Embryonic facial prominence (tissue), 1 donor: ENCODE measurements around the gene CRYGB.
A peak's percentile ranks its signal among the peaks of the same experiment; 100 is the strongest.

ENCODE experiments used
- DNase-seq: peaks from one replicate; pipeline ENCODE4 v3.0.0-alpha.2; 2016; ENCODE audit errors: extremely low spot score

CRYGB gene, protein sequence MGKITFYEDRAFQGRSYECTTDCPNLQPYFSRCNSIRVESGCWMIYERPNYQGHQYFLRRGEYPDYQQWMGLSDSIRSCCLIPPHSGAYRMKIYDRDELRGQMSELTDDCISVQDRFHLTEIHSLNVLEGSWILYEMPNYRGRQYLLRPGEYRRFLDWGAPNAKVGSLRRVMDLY

DNA sequence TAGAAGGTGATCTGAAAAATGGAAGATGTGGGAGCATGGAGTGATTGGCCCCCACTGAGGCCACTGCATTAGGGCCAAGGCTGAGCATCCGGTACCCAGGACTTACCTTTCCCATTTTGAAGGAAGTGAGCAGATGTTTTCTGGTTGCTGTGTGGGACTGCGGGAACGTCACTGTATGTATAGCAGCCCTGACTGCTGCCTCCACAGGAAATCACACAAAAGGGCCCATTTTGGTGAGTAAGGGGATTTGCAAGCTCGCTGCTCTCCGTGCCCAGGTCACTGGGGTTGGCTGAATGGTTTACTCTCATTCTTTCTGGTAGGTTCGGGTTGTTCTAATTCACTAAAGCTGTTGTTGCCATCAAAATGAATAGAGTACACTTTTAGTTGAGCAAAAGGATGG, at the start of gene CRYGB:
TSS of gene CRYGB (minus strand) at position 153 of the 400 bp plus-strand sequence. CDS start at position 115, 38 bp downstream.
- no peak for DNase-seq

DNA sequence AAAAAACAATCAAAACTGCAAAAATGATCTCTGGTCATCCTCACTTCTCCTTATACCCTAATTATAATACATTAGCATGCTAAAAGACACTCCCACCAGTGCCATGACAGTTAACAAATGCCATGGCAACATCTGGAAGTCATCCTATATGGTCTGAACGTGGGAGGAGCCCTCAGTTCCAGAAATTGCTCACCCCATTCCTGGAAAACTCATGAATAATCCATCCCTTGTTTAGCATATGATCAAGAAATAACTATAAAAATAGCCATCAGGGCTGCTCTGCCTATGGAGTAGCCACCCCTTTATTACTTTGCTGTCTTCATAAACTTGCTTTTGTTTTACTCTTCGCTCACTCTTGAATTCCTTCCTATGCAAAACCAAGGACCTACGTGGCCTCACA, 49.6 kb upstream of the CRYGB start:
- DNase-seq, result no peak

DNA sequence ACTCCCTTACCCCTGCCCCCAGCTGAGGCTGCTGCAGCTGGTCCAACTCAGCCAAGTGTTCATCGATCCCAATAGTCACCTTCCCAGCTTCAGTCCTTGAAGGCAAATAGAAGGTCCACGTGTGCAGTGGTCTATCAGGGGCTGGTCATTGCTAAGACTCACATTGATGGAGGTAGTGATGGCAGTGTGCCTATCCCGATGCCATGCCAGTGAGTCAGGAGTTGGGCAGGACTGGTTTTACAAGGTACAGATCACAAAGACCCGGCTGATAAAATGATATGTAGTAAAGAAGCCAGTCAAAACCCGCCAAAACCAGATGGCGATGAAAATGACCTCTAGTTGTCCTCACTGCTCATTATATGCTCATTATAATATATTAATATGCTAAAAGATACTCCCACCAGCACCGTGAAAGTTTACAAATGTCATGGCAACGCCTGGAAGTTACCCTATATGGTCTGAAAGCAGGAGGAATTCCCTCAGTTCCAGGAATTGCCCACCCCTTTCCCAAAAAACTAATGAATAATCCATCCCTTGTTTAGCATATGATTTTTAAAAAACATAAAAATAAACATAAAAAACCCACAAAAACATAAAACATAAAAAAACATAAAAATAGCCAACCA, 46.8 kb upstream of the CRYGB start:
- no peak for DNase-seq

DNA sequence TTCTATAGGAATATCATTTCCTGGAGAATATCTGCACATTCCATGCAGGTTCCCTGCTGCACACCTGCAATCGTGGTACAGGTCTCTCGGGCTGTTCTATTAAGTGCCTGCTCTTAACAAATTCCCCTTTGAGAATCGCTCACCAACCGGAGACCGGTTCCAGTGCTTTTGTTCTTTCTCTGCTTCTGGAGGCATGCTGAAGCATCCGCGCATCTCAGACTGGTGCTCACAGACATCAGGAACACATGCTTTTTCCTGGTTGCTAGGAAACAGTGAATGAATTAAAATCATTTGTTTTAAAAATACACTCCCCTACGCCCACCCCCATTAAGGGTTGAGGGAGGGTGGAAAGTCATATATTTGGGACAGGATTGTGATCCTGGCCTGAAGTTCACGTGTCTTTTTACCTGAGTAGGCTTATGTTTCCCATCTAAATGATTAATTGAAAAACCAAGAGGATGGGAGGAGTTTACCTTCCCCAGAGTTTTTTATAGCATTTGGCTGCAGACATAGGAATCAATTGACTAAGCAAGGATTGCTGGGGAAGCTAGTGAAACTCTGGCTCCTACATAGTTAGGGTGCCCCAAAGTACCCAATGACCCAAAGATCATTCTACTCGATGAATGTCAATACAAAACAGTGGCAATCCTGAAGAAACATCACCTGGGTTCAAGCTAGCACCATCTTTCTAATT, 44.0 kb upstream of the CRYGB start, which contains the start of gene C2orf80:
TSS of gene C2orf80 (minus strand) at position 221 of the 694 bp plus-strand sequence. CDS start 3,044 bp downstream, outside the sequence.
- no peak for DNase-seq

DNA sequence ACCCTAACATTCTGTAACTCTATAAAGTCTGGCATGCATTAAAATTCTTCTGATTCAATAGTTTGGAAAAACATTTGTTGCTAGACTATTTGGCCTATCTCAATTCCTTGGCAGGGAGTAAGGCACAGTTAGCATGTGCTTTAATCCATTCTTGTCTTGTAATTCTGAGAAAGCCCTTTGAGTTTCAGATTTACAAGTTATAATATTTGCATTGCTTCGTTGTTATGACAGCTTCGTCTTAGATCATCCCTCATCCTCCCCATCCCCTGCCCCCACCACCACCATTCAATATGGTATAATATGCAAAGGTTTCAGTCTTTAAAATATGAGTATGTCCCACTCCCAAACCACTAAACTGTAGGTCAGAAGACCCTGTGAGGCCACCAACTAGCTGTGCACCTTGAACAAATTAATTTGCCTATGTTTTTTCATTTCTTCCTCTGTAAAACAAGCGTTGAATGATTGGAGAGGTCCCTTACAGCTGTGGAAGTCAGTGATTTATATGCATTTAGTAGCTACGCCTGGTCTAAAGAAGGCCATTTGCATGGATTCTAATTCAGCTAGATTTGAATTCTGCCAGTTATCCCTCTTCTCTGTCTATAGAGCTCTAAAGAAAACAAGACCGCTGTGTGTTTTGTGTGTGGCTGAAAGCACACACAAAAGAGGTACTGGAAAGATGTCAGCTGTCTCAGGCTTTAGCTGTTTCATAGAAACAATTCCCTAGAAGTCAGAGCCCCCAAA, 43.3 kb upstream of the CRYGB start:
- DNase-seq, result peak; percentile 26

DNA sequence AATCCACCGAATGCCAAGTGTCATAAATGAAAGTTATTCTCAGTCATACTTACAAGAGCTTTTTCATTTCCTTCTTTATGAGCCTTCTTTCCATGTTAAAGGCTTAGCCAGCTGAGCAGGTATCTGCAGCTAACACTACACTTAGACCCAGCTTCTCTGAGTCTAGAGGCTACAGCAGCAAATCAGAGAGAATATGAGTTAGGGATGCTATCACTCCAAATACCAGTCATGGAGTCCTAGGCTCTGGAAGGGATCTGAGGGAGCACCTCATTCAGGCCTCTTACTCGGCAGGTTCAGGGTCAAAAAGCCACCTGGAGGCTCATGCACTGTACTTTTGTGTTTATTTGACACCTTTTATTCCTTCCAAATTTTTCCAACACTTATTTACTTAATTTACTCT, 40.9 kb upstream of the CRYGB start:
- DNase-seq, result no peak

DNA sequence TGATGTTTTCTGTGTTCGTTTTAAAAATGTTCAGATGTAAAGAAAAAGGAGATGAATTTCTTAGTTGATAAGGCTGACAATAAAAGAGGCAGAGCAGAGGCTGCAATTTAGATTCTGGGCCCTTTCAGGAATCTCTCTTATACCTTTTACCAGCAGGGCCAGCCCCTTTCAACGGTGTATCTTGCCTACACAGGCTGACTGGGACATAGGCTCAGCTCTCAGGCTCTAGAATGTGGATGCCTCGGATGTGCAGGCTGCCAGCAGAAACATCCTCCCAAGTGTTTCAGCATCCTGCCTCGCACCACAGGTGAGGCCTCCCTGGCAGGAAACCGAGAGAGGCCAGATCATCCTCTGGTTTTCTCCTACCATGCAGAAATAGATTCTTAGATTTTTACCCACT, 40.5 kb upstream of the CRYGB start:
- no peak for DNase-seq

DNA sequence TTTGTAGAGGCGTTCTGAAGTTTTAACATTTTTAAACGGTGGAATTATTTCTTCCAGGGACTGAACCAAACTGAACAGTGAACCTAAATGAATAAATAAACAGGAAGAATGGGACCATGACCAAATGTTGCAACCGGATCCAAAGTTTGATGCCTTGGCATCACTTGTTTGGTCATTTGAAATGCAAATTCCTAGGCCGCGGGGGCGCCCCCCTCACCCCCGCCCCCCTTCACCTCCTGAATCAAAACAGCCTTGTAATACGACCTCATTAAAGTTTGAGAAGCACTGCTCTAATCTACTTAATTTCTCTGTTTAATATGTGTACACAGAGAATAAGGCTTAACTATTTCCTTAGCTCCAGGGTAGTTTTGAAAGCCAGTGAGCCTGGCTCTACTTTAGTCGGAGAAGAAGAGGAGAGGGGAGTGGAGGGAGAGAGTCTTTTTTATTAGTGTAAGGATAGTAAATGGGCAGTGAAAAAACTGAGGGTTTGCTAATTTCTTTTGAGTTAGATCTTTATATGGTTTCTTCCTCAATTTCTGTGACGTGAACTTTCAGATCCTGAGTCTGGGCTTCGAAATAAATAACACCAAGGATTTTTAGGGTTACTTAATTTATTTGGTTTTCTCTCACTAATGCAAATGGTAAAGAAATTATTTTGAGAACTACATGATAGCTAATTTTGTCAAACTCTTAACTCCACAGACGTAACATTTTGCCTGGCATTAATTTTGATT, 38.2 kb upstream of the CRYGB start:
- no peak for DNase-seq

DNA sequence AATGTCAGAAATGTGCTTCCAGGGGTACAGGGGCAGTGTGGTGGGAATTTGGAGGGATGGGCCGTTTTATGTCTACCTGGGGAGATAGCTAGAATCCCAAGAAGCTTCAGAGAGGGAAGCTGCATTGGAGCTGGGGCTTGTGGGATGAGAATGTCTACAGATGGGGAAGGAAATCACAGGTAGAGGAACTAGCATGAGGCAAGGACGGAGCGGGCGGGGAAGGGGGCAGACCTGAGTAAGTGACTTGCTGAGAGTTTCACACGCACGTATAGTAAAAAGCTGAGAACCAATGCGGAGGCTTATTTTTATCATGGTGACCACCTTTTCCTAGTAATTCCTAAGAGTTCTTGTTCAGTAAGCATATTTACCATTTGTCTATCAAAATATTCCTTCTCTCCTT, 37.6 kb upstream of the CRYGB start:
- DNase-seq, result no peak

DNA sequence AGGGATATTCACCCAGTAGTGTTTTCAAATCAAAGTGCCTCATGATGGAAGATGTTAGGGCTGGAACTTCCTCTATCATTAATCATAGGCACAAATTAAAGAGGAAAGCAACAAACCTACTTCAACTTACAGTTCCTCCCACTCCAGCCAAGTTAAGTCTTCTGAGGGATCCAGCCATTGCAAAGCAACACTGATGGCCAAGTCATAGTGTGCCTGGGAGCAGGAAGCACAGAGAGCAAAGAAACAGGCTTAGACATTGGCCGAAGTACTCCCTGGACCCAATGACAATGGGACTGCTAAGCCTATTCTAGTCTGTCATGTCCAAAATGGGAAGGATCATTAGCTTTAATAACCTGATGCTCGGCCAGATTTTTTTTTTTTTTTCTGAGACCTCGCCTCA, 36.9 kb upstream of the CRYGB start:
- DNase-seq, result no peak

DNA sequence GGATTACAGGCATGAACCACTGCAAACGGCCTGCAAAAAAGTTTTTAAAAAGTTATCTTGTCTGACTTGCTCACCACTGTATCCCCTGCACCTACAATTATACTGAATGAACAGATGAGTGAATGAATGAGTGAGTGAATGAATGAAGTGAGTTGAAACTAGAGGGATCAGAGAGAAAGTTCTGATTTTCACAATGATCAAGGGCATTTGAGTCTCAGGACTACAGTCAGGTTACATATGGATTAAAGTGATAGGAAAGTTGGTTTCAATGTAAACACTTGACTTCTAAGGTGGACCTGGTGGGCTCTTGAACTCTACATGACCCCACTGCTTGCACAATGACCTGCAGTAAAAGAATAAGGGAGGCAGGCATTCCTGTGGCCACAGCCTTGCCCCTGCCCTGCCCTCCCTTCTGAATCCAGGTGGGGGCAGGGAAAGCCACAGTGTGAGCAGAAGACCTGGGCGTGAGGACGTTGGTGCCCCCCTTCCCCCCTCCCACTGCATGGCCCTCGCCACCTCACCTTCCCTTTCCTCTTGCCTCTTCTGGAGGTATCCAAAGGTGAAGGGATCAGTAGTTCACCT, 33.2 kb upstream of the CRYGB start:
- no peak for DNase-seq

DNA sequence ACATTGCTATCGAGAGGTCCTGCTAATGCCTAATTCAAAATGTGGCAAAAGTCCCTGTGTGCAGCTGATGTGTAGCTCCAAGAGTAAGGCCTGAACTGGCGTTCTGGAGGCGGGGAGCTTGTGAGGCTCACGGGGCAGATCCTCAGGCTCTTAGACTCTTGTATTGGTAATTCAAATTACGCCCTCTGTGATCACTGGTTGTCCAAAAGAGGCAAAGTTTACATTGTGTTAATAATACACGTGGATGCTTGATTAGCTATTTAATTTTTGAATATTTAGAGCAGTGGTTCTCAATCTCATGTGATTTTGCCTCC, 29.8 kb upstream of the CRYGB start:
- DNase-seq, result no peak

DNA sequence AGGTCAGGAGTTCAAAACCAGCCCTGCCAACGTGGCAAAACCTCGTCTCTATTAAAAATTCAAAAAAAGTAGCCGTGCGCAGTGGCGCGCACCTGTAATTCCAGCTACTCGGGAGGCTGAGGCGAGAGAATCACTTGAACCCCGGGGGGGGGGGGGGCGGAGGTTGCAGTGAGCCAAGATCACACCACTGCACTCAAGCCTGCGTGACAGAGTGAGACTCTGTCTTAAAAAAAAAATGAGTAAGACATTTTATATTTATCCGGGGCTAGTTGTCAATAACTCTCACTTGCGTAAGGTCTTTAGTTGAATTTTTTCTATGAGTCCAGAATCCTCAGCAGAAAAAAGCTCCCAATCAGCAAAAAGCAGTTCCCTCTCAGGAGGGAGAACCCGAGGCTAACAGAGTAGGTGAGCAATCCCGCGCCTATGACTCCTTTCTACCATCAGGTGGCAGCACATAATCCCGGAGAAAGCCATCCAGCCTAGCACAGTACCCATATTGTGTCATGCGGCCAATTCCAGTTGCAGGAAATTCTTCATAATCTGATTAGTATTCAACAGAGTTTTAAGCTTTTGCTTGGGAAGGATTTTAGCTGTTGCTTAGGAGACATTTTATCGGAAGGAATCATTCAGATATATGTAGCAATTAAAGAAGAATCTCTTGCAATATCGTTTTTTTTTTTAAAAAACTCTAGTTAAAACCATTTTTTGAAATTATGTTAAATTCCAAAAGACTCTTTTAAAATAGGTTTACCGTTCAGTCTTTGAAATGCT, 29.3 kb upstream of the CRYGB start:
- peak; percentile 78 for DNase-seq

DNA sequence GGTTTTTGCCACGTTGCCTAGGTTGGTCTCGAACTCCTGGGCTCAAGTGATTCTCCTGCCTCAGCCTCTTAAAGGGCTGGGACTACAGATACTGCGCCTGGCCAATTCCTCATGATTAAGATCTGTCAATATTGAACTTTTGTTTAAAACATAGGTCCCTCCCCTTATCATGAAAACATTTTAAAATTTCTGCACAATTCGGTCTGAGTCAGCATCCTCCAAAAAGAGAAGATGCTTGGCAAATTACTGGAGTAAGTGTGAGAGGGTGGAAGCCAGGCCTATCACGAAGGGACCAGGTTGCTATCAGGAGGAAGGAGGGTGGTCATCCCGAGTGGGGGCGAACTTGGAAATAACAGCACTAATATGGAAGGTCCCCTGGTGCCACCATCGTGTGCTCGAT, 28.2 kb upstream of the CRYGB start:
- DNase-seq, result no peak

DNA sequence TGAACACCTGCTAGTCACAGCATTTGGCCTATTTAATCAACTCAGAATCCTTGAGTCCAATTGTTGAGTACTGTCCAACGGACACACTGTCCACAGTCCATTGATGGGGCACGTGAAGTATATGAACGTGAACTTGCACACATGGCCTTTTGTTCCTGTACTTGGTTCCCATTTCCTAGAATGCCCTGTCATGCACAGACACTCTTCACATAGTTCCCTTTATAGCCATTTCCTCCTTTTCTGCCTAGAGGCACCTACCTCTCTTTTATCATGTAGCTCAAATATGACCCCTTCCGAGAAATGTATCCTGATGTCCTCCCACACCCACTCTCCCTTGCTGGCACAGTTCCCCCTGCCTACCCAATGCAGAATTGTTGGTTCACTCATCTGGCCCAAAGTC, 26.2 kb upstream of the CRYGB start:
- no peak for DNase-seq

DNA sequence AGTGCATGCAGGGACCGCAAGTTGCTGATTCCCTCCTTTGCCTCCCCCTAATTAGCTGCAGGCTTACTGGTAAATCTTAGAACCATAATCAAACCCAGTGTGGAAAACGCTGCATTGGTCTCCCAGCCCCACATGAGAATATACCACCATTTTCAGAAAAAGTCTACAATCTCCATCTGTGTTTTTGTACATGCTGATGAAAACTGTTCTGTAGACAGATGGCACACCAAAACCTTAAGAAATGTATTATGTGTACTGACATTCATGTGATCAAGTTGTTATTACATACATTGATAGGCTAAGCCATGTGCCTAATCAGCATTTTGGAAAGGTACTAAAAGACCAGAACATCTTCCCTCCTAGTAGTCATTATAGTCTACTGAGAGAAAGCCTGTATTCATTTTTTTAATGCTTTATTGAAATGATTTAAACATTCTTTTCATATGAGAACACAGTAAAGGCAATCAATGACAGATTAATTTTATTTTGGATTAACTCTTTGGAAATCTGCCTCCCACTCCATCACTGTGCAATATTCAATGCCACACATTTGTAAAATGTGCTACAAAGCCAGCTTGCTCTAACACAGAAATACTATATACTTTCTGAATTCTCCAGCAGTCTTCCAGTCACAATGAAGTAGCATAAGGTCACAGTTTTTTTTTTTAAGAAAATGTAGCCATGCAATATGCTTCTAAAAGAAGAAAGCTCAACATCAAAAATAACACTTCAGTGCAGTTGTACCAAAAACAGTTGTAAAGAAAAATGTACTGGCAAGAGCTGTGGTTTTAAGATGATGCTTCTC, 19.2 kb upstream of the CRYGB start:
- no peak for DNase-seq

DNA sequence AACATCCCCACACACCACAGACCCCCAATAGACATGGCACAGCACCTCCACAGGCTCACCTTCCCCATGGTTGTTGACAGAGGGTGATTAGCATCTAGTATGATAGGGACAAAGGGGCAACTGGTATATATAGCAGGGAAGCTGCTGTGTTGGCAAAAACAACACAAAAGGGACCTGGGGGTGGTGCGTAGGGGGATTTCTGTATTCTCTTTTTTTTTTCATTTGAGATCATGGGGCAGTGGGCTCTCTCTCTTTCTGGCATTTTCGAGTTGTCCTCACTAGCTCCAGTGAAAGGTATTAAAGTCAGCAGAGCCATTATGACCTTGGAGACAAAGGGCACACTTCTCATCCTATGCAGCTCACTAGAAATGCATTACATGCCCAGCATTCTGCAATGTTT, 17.5 kb upstream of the CRYGB start, which contains the start of gene CRYGA:
TSS of gene CRYGA (minus strand) at position 101 of the 400 bp plus-strand sequence. CDS start at position 68, 33 bp downstream.
- DNase-seq, result no peak

DNA sequence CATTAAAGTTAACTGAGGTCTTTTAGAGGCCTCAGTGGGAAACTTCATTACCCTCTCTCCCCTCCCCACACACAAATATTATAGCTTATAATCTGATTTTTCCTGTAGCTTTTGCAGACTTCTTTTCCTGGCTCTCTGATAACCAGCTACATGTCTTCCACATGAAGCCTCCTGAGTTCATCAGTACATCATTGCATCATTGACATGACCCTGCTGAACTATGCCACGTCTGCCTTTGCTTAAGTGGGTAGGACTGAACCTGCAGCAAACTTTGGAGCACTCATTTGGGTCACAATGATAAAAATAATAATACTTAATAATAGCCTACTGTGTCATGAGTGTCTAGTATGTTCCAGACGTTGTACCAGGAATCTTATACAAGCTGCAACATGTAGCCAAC, 10.5 kb upstream of the CRYGB start:
- DNase-seq, result no peak

DNA sequence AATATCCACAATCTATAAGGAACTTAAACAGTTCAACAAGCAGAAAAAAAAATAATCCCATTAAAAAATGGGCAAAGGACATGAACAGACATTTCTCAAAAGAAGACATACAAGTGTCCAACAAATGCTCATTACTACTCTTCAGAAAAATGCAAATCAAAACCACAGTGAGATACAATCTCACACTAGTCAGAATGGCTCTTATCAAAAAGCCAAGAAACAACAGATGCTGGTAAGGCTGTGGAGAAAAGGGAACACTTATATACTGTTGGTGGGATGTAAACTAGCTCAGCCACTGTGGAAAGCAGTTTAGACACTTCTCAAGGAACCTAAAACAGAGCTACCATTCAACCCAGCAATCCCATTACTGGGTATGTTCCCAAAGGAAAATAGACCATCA, 7.2 kb upstream of the CRYGB start:
- no peak for DNase-seq

DNA sequence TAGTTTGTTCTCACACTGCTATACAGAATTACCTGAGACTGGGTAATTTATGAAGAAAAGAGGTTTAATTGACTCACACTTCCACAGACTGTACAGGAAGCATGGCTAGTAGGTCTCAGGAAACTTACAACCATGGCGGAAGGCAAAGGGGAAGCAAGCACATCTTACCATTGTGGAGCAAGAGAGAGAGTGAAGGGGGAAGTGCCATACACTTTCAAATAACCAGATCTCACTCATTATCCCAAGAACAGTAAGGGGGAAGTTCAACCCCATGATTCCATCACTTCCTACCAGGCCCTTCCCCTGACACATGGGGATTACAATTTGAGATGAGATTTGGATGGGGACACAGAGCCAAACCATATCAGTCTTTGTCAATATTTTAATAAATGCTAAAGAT, 5.0 kb upstream of the CRYGB start:
- DNase-seq, result no peak
